NCI-H1417 treated with DMSO at 0.1 percent for 48 hours (cell line): ENCODE results near the gene HOXA6.
A peak's percentile ranks its signal among the peaks of the same experiment; 100 is the strongest.

Experiments
- DNase-seq: peaks from one replicate; lab custom pipeline; 2025; lab: John Stamatoyannopoulos, UW

HOXA6 gene

GRCh38 chr7:27147199-27148030, at the start of gene HOXA6:
Gene HOXA6 (minus strand): TSS chr7:27147774. CDS start chr7:27147749, 25 bp downstream.
- no peak for DNase-seq

GRCh38 chr7:27196287-27196767, 48.8 kb upstream of the HOXA6 start:
- DNase-seq, result peak; percentile 40

DNA sequence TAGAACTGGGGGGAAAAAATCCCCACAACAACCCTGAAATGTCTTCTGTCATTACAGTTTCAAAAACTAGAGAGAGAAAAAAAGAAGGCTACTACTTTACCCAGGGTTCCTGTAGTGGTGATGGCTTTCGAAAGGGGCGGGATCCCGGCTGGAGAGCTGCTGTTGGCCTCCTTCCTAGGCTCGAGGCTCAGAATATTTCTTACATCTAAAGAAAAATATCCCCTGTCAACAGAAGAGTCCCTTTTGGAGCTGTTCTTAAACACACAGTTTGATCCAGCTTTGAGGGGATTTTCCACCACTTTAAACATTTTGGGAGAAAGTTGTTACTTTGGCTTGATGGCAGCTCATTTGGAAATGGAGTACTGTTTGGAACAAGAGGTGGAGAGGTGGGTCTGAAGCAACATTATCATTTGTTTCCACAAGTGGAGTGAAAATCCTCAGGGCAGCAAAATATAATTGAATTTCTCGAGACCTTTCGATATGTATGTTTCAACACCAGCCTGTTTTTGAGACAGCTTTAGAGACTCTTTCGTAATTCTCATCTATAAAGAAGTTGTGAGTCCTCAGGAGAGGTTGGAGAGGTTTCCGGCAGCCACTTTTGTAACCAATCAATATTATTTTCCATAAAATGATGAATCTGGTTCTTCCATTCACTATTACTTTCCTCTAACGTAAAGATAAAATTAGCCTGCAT, 47.3 kb upstream of the HOXA6 start:
- DNase-seq, result no peak

- DNase-seq, result no peak
Measured at GRCh38 chr7:27194002-27194352, 46.4 kb upstream of the HOXA6 start.

DNA sequence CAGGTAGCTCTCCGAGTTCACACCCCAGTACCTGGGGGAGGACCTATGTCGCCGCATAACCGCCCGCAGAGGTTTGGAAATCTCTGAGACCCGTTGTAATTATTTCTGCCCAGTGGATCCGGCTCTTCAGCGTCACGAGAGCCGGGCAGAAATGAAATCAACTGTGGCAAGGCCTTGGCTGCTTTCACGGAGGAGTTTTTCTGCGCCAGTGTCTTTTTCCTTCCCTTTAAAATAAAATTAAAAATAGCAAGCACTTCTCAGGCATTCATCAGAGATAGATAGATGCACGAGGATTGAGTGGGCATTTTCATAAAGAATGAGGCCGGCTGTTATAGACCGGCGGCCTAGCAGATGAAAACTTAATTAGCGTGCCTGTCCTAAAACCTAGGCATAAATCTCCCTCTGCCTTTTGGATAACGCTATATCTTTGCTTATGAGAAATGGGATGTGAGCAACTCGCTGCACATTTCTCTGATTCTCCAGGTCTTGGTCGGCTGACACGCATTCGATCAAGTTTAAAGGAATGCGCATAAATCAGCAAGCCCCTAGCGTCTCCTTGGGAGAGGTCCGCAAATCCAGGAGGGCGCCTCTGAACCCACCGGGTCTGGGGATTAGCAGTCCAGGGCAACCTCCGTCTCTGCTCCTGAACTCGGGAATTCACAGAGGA, 45.9 kb upstream of the HOXA6 start:
- no peak for DNase-seq

GRCh38 chr7:27192546-27193334, 45.2 kb upstream of the HOXA6 start:
- DNase-seq, result no peak

- DNase-seq, result no peak
Measured at GRCh38 chr7:27191833-27192545, 44.4 kb upstream of the HOXA6 start.

- no peak for DNase-seq
Measured at GRCh38 chr7:27191161-27191731, 43.7 kb upstream of the HOXA6 start.

GRCh38 chr7:27189997-27190748, 42.6 kb upstream of the HOXA6 start:
- DNase-seq, result no peak

DNA sequence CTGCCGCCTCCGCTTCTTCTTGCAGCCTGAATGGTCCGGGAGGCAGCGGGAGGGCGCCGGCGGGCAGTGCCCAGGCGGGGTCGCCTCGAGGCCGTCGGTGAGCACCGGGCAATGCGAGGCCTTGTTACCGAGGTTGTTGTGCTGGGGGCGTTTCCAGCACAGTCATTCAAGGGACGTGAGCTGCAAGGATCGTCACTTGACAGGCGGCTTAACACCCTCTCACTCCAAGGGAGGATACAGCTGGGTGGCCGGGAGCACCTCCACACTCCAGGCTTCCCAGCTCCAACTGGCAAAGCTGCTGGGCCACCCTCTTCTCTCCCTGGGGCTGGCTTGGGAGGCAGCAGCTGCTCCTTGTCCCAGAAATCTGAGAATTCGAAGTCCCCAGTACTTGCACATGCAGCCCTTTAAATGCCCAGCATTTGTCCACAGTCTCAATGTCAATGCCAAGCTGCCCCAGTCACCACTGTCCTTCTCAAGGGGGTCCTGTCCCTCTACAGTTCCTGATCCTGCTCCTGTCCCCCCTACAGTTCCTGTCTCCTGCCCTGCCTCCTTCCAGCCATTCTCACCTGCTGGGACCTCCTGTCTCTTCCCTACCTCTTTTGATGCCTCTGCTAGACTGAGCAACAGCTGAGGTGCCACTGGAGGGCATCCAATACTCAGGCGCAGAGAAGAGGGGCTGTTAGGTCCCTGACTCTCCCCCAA, 41.9 kb upstream of the HOXA6 start:
- DNase-seq, result no peak

GRCh38 chr7:27188386-27189294, 41.1 kb upstream of the HOXA6 start:
- no peak for DNase-seq

- no peak for DNase-seq
Measured at GRCh38 chr7:27187475-27188385, 40.2 kb upstream of the HOXA6 start.

DNA sequence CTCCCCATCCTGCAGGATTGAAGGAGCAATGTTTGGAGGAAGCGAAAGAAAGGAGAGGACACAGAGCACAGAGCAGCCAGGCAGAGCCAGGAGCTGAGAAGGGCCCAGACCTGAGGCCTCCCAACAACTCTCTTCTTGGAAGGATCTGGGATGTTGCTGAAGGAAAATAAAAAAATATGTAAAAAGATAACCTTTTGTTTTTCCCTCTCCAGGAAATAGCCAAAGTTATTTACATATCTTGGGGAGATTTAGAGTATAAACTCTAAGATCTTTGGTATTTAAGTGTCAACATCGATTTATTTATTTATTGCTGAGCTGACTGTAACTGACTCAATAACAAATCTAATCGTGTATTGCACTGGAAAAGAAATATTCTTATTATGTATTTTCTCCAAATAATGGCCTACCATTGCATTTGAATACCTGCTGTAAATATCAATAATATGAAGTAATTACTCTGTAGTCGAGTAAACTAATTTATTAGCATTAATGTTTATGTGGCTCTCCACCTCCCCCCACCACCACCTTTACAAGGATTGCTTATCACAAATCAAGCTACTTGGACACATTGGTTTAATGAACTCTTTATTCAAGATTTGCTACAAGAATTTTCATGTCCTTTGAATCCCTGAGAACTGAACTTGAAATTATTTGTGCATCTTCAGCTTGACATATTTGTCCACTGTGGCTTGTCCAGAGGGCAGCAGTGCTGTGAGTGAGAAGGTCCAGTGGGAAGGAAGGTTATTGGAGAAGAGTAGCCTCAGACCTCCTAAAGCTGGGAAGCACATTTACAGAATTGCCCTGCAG, 39.3 kb upstream of the HOXA6 start:
- DNase-seq, result no peak

DNA sequence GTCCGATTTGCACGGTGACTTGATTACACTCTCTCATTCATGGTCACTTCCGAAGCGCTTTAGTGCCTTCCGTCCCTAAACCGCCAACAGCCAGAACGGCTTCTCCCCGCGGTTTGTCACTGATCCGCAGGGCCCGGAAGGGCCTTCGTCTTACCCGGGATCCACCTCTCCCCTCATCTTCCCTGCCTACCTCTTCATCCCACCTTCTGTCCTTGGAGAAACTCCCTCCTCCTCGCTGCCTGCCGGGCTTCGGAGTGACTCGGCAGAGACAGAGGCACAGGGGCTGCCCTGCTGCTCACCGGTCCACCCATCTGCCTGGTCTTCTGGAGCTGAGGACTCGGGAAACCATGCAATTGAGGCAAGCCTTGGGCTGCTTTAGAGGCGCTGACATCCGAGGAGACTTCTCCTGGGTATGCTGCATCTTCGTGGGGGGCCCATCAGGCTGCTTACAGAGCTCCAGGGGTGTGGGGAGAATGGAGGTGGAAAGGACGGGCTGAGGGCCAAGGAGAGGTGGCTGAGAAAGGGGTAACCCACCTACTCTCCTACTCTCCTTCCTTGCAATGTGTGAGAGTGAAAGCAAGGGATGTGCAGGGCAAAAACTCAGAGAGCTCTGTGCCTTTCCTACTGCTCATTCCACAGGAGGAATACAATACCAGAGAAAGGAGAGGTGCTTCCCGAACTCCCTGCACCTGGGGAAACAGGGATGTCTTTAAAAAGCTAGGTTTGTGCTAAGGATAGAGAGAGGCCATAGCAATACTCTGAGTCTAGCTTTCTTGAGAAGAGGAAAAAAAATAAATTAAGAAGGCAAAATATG, 38.5 kb upstream of the HOXA6 start:
- no peak for DNase-seq

- no peak for DNase-seq
Measured at GRCh38 chr7:27185013-27185853, 37.7 kb upstream of the HOXA6 start, which contains the start of gene HOXA11. Gene HOXA11 (minus strand): TSS chr7:27185232. CDS start chr7:27185144, 88 bp downstream.
